Measurements from ENCODE around the gene MYLK. TPM values are rescaled to one million over a fixed set of nuclear protein-coding genes. Genes with fewer than 3 reads are reported as not detected.
A peak's percentile ranks its signal among the peaks of the same experiment; 100 is the strongest.
"Not testable (repeated sequence)": the region's sequence is repeated elsewhere in the genome, so short reads cannot be mapped to it uniquely, and the experiment has no call there.

MYLK gene
- total RNA-seq, 1 experiment from 2014 or later, result 262 TPM

DNA sequence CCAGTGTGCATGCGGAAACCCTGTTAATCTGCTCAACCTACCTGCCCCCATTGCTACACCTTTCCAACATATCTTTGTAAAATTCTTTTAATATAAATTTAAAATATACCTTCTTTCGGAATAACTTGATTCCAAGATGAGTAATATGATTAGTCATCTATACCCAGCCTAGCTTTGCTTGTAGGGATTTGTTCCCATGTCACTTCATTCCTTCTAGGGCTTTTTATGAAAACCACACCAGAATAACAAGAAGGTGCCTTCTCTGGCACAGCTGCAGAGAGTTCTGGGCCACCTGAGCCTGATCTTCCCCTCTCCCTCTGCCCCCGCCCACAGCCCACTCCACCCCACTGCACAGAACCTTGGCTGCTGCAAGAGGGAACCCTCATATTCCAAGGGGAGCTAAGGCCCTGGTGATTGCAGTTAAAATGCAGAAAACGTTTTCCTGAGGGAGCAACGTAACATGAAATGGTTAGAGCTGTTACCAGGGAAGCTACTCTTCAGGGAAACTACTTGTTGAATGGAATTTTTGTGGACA lies 260.7 kb downstream of the MYLK start:
- peak; percentile 51 for DNase-seq (ENCODE audit: low read depth)

DNA sequence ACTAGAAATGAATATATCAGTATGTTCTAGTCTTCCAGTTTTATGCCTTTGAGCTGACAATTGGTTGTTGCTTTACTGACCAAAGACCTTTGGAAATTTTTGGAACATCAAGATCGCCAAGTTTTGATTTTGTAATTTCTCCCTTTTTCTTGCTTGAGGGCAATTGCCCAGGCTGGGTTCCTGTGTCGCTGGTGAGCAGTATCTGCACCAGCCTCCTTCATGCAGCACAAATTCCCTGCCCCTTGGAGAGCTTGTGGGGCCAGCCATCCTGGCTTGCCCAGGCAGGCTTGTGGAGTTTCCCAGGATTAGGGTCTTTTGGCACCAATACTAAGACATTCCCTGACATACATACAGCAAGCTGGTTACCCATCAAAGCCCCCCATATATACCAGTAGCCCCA lies 261.4 kb downstream of the MYLK start:
- DNase-seq (ENCODE audit: low read depth), result no peak

DNA sequence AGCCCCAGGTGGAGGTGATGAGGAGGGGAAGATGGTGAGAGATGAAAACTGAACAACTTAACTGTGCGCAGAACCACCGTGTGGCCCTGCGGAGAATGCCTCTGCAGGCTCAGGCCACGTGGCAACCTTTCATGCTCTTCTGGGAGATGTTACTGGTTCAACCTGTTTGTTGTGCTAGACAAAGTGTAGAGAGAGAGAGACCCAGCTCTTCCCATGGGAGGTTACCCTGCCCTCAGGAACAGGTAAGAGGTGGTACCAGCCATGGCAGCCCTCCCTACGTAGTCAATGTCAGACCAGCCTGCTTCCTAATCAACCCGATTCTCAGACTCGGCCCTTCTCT lies 262.3 kb downstream of the MYLK start:
- no peak for DNase-seq (ENCODE audit: low read depth)

DNA sequence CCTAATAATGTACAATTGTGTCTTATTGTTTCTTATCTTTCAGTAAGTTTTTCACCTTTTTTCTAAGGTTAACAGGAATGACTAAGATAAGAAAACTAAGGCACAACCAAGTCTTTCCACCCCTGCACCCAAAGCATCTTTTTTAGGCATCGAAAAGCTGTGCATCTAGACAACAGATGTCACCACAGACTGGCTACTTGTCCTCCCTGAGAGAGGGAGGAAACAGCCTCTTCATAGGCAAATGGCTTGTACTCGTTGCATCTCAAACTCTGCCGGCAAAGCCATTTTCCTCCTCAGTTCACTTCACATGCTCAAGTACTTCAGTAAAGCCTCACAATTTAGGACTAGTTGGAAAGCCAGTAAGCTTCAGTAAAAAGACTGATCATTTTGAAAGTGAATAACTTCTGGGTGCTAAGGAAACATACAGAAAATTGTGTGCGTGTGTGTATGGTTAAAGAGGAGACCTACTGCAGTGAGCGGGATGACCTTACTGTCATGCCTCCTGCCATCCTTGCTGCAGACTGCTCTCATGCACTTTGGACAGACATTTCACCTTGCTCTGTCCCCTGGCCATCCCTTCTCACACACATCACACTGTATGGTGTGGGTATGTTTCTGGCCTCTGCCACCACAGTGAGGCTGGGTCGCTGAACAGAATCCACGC lies 262.8 kb downstream of the MYLK start:
- DNase-seq (ENCODE audit: low read depth), result no peak

DNA sequence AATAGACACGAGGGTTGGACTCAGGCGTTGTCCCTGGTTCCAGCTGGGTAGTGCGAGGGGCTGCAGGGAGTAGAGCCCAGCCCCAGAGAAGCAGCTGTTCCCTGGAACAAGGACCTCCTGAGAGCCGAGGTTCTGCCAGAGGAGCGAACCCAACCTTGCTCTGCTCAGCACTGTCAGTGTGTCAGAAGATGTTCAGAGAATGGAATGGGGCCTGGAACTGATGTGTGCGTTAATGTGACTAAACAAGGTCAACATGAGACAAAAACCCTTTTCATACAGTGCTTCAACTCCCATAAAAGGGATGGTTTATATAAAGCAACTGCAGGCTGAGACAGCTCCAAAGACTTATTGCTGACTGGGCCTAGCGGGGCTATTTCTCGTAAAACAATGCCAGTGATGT lies 263.8 kb downstream of the MYLK start:
- DNase-seq (ENCODE audit: low read depth), result peak; percentile 58

DNA sequence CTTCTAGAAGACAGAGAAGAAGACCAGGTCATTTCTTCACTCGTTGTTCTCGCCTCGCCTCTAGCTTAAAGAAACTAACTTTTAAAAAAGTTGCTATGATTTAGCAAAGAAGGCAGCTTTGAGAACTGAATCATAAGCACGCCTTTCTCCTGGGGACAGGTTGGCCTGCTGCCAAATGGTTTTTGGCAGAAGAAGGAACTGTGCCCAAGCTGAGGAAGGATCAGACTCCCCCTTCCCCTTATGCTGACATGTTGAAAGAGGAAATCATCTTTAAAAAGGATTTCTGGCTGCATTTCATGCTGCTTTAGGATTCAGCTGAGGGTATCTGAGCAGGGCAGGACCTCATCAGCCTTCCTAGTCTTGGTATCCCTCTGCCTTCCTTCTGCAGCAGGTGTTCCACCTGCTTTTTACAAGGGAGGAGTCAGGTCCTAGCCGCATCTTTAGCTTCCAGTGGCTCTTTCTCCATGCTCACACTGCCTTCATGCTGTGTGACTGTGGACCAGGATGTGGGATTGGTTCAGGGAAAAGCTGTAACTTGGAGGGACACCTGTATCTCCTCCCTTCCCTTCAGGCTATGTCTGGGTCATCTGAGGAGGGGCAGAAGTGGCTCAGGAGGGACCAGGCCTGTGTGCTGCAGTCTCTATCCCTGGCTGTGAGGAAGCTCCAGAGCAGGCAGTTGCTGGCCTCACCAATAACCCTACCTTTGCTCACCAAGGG lies 265.2 kb downstream of the MYLK start:
- DNase-seq (ENCODE audit: low read depth), result peak; percentile 70

DNA sequence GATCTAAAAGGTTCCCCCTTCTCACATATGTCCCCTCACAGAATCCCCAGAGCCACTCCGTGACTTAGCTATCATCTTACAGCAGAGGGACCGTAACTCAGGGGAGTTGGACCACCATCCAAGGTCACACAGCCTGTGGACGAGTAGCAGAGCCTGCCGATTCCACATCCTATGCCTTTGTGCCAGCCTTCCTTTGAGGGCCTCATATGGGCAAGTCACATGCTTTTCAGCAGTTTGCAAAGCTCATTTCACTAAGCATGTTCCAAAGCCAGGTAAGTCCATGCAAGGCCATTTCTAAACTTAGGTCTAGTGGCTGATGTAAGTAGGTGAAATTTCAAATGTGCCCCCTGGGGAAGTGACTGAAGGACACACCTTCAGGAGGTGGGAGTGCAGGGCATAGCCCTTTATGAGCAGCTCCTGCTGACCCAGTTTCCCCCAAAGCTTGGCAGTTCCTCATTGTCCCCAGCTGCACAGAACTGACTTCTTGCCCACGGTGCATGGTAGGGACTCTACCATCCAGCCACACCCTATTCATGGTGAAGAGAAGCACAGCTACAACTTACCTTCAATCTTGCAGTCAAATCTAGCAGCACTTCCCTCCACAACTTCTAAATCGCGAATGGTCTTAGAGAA lies 265.9 kb downstream of the MYLK start:
- no peak for DNase-seq (ENCODE audit: low read depth)

DNA sequence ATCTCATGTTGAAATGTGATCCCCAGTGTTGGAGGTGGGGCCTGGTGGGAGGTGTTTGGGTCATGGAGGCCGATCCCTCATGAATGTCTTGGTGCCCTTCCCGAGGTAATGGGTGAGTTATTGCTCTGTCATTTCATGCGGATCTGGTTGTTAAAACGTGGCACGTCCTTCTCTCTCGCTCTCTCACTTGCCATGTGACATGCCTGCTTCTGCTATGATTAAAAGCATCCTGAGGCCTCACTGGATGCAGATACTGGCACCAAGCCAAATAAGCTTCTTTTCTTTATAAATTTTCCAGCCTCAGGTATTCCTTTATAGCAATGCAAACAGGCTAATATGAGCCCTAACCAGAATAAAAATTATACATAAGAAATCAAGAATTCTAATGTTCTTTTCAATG lies 267.5 kb downstream of the MYLK start:
- no peak for DNase-seq (ENCODE audit: low read depth)

DNA sequence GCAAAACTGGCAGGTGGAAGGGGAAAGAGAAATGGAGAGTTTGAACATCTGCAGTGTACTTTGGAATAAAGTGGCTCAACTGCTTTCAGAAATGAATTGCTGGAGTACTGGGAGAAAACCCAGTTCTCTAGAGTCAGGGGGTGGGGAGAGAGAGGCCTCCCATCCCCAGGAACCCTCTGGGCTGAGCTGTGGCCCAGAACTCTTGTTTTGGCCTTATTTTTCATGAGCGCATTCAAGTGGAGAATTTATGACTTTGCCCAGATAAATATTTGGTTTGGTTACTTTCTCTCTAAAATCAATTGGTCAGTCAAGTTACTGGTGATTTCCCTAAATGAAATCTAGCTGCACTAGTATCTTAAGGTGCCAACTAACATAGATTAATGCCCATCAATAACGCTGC lies 270.6 kb downstream of the MYLK start:
- no peak for DNase-seq (ENCODE audit: low read depth)

DNA sequence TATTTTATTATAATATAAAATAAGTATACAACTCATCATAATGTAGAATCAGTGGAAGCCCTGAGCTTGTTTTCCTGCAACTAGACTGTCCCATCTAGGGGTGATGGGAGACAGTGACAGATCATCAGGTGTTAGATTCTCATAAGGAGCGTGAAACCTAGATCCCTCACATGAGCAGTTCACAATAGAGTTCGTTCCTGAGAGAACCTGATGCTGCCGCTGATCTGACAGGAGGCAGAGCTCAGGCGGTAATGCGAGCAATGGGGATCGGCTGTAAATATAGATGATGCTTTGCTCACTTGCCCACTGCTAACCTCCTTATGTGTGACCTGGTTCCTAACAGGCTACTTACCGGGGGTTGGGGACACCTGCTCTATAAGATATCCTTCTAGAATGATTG lies 272.5 kb downstream of the MYLK start:
- not testable (repeated sequence) for DNase-seq (ENCODE audit: low read depth)

DNA sequence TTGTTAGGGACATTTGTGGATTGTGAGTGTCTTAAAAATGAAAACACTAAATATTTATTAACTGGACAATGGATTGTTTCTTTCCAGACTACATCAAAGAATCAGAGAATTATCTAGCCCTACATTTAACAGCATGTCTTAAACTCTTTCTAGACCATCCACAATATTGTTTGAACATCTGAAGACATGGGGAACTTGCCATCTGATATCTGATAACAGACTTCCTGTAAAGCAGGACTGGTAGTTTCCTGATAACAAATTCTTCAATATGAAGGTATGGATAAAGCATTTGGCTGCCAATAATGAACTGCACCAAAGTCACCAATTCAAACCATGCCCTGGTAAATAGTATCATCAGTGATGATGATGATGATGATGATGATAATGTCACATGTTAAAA lies 273.1 kb downstream of the MYLK start:
- DNase-seq (ENCODE audit: low read depth), result no peak

DNA sequence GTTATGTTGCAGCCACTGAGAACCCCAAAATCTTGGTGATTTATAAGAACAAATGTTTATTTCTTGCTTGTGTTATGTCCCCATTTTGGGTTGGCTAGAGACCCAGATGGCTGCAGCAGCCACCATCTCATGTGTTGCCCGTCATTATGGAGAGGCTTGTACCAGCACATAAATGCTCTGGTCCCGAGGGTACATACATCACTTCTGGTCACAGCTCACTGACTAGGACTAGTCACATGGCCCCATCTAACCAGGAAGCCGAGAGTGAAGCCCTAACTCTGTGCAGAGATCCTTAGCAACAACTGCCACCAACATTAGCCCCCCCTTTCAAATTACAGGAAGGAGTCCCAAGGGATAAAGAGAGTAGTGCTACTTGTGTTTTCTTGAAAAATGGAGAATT lies 273.8 kb downstream of the MYLK start:
- DNase-seq (ENCODE audit: low read depth), result no peak

DNA sequence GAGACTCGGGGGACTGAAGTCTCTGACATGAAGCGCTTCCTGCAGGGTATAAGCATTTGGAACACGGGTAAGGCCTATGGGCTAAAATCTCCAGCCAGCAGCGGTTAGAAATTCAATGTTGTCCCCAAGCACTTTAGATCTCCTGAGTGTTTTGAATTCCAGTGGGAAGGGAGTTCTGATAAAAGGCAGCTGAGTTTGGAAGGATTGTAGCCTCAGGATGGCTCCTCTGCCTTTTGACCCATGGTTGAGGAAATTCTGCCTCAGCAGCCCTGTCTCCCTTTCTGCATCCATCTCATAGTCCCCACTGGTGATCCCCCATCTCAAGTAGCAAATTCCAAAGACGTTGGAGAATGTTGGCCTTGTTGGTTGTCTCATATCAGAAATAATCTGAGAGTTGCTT lies 275.1 kb downstream of the MYLK start:
- DNase-seq (ENCODE audit: low read depth), result no peak

DNA sequence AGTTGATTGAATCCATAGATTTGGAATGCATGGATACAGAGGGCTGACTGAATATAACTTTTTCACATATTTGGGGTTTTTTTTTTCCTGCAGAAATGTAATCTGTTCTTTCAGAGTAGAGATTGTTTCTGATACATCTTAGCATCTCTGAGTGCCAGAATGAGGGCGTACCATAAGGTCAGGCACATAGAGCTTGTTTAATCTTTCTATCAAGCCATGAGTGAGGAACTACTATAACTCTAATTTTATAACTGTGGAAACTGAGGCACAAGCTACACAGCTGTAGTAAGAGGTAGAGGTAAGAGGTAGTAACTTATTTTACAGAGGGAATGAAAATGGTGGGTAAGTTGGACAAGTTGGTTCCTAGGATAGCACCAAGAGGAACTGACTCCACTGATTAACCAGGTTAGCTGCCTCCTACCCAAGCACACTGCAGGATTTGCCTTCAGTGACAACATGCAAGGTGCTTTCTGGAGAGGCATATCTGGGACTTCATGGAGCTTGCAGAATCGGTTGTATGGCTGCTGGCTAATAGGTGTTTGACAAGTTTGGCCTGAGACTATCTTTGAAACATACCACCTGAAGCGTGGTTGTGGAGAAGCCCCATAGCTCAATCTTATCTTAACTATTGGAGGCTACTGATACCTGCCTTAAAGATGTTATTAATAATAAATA lies 275.7 kb downstream of the MYLK start:
- no peak for DNase-seq (ENCODE audit: low read depth)

DNA sequence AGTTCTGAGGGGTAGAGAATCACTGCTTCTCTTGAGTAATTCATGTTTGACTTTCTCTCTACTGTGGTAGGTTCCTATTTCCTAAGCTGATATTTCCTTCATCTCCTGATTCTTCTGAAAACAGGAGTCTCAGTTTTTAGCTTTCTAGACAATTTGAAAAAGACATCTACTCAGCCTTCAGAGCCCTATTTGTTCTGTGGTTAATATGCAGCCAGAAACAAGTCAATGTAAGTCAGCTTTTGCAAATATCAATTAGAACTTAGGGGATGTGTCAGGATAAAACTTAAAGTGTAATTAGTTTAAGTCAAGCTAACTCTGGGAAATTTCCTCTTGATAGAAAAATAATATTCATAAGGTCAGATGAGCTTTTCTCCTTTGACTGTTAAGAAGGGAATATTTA lies 277.6 kb downstream of the MYLK start:
- DNase-seq (ENCODE audit: low read depth), result no peak

DNA sequence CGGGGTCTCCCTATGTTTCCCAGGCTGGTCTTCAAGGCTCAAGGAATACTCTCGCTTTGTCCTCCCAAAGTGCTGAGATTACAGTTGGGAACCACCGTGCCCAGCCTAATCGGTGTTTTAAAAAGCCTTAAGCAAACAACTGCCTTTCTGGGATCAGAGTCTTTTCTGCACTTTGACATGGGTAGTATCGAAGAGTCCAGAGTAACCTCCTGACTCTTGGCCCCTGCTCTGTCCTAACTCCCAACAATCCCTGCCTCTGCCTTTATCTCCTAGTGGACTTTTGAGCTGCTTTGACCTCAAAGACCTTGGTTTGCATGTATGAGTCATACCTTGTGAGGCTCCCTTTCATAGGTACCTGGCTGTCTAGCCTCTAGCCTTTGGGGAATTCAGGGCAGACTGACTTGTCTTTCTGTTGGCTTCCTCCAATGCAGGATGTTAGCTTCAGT lies 278.3 kb downstream of the MYLK start:
- DNase-seq (ENCODE audit: low read depth), result peak; percentile 94

DNA sequence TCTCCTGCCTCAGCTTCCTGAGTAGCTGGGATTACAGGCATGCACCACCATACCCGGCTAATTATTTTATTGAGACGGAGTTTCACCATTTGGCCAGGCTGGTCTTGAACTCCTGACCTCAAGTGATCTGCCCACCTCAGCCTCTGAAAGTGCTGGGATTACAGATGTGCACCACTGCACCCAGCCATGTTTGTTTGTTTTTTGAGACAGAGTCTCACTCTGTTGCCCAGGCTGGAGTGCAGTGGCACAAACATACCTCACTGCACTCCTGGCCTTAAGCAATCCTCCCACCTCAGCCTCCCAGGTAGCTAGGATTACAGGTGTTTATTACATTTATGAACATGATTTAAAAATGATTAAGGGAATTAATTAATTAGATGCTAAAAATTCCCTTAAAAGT lies 281.0 kb downstream of the MYLK start:
- DNase-seq (ENCODE audit: low read depth), result not testable (repeated sequence)

DNA sequence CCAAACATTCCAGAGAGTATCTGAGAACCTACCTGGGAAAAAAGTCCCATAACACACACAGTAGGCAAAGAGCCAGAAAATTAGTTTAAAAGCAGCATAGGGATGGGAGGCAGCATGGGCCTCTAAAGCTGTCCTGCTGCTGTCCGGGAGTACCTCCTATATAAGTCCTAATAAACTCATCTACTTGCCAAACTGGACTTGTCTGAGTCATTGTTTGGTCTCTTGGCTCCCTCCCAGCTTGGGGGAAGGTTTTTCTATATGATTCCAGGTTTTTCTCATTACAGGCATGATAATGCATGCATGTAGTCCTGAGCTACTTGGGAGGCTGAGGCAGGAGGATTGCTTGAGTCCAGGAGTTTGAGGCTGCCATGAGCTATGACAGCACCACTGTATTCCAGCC lies 281.8 kb downstream of the MYLK start:
- peak; percentile 79 for DNase-seq (ENCODE audit: low read depth)

DNA sequence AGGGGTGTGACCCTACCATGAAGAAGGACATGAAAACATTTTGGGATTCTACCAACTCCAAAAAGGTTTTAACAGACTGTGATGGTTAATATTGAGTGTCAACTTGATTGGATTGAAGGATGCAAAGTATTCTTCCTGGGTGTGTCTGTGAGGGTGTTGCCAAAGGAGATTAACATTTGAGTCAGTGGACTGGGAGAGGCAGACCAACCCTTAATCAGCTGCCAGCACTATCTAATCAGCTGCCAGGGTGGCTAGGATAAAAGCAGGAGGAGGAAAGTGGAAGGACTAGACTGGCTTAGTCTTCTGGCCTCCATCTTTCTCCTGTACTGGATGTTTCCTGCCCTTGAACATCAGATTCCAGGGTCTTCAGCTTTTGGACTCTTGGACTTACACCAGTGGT lies 283.3 kb downstream of the MYLK start:
- not testable (repeated sequence) for DNase-seq (ENCODE audit: low read depth)

DNA sequence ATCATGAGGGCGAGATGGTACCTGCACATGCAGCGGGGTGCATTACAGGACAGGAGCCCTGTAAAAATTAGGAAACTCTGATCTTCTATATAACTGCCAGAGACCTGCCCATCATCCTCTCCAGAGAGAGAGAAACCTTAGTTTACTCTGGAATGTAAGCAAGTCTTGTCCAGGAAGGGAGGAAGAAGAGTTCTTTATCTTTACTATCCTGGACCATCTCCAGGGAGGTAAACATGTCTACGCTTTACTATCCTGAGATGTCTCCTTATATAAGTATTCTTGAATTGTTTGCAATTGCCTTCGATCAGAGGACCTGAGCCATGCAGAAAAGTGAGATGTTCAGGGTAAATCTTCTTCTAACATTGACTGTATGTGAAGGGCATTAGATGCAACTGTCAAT lies 286.6 kb downstream of the MYLK start:
- DNase-seq (ENCODE audit: low read depth), result no peak

DNA sequence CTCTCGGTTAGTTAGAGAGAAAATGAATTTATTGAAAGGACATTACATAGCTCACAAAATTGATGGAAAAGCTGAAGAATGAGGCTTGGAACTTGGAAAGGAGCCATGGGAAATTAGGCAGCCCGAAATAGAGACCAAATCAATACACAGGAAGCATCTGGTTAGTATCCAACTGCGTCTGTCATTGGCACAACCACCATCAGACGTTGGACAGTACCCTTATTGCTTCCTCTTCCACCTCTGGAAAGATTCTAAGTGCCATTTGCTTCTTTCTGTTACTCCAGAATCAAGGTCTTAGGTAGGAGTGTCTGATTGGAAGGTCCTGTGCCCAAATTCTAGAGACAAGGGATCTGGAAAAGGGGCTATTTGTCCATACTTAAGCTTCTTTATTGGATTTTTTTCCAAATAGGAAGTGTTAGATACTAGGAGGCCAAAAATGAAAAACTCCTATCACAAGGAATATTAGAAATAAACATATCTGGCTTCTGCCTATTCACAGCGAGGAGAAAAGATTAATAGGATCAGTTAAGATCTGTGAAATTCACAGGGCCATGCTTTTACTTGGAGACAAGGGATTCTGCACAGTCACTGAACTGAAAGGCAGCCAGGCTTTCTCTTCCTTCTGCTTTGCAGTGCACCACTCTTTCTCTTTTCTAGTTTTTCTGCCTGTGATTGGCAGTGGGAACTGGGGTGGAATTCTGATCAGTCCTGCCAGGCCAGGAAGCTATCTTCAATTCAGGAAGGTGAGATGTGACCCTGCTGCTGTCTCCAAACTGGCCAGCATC lies 288.5 kb downstream of the MYLK start:
- DNase-seq (ENCODE audit: low read depth), result no peak

DNA sequence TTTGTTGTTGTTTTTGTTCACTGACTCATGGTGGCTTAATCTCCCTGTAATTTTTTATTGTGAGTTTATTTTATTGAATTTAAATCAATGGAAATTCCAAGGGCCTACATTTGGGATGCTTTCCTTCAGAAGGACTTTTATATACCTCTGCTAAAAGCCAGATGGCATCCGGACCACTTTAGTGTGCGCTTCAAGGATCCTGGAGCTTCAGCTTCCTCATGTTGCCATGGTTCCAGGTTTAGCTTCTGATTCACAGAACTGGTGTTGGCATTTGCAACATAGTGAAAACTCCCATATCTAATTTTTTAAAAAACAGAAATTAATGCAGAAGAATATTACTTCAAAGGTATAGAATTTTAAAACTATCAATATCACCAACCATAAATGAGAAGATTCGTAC lies 290.8 kb downstream of the MYLK start:
- no peak for DNase-seq (ENCODE audit: low read depth)

All from M059J (cell line).